GM21447 (cell line): ENCODE data around the gene ADGRB2.
A peak's percentile ranks its signal among the peaks of the same experiment; 100 is the strongest.

ENCODE experiments used
- ATAC-seq: cut with Tn5 transposase; IDR thresholded peaks from one replicate; pipeline ENCODE4 v1.9.1; 2021; ENCODE audit not compliant: unreplicated experiment

The ADGRB2 gene

DNA sequence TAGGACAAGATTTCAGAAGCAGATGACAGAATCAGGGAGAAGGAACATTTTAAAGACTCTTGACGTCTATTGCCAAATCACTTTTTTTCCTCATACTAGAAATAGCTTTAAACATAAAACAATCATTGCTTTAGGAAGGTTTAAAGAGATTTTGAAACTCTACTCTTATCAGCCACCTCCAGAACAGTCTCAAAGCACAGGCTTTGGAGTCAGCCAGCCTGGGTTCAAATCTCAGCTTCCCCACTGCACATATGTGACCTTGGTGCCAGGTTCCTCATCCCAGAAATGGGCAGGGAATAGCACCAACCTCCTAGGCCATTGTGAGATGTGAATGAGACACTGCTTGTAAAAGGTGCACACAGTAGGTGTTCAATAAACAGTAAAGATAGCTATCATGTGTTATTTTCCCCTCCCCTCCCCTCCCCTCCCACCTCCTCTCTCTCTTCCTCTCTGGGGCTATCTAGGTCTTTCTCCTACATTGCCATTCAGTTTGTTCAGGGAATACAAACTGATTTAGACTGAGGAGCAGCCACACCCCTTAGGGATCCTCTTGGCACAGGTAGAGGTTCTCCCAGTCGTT lies 31.0 kb upstream of the ADGRB2 start:
- ATAC-seq = no peak

DNA sequence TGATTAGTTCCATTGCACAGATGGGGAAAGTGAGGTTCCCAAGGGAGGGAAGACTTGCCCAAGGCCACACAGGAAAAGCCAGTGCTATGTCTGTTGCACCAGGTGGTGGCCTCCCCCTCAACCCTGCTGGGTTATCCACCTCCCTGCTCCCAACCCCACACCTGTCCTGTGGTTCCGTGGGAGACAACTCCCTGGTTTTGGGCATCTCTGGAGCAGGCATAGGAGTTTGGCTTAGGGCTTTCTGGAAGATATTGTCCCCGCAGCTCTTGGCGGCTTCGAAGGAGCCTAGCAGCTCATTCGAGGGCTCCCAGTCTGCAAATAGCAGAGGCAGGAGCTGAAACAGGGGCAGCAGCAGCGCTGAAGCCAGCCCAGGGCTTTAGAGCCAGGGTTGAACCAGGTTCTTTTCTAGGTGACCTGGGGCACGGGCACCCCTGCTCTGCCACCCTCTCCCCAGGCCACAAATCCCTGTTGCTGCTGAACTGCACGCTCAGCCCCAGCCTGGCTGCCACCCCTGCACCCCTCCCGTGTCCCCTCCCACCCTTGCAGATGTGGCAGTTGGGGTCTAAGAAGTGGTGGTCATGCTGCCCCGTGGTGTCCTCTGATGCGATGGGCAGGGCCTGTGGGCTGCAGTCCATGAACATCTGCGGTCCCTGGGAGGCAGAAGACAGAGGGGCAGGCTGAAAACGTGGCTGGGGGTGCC lies 29.6 kb upstream of the ADGRB2 start:
- ATAC-seq = no peak

DNA sequence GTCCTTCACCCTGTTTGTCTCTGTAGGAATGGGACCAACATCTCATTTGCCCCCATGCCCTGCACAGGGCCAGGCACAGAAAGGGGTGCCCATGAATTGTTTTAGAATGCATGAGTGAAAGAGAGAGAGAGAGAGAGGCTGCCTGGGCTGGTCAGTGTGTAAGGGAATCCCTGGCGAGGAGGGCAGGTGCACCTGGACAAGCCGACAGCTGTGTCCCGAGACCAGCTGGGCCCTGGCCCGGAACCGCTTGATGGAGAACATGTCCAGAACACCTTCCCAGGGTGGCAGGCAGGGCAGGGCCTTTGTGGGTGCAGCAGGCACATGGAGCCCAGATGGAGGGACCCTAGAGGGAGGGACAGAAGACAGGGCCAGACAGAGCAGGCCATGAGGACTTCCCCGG lies 28.9 kb upstream of the ADGRB2 start:
- ATAC-seq = no peak

GRCh38 chr1:31792541-31792940 lies 28.4 kb upstream of the ADGRB2 start:
- no peak for ATAC-seq

DNA sequence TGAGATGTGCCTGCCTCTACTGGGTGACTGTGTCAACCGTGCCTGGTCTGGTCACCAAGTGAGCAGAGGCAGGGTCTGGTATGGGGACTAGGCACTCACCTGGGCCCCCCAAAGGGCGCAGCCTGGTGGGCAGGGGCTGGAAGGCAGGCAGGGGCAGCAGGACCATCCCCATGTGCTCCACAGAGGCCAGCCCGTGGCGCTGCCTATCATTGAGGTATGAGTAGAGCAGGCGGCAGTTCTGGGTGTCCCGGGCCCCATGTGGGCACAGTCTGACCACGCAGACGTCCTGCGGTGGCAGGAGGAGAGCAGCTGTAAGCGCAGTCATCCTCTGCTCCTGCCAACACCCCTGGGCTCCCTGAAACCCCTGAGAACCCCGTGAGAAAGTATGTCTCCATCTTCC lies 28.0 kb upstream of the ADGRB2 start:
- ATAC-seq = no peak

DNA sequence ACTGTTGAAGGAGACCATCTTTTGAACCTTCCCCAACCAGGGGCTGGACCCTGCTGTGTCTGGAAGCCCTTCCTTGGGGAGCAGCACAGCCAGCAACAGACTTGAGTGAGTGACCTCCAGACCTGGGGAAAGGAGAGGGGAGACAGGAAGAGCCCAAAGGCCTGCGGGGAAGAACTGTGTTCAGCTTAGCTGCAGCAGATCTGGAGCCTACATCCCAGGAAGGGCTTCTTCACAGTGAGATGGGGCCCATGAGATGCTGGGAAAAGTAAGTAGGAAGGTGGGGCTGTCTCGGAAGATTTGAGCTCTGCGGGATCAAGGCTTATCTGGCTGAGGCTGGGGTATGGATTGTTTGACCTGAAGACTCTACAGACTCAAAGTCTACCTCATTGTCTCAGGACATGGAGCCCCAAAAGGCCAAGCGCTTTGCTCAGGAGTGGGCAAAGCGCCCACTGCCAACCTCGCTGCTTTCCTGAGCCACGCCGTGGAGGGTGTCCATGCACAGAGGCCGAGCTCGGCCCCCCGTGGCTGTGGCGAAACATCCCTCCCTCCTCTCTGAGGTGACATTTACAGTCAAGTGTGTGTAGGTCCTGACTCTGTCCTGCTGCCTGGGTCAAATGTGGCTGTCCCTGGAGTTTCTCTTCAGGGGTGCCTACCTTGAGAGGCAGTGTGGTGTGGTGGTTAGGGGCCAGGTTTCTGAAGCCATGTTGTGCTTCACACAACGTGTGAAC lies 27.2 kb upstream of the ADGRB2 start:
- no peak for ATAC-seq

DNA sequence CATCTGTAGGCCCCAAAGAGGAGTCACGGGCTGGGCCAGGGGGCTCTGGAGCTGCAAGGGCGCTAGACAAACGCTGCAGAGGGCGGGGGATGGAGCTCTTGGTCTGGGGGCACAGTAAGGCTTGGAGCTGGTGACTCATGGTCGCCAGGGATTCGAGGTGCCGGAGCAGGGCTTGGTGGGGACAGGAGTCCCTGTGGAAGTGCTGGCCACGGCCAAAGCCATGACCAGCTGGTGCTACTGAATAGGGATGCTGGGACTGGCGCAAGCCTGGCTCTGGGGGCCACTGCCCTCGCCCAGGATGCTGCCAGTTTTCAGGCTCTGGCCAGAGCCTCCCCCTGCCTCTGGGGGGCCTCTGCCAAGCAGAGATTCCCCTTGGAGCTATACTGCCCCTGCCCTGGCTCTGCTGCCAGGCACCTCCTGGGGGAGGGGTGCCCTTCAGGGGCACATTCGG lies 26.5 kb upstream of the ADGRB2 start:
- no peak for ATAC-seq

GRCh38 chr1:31790140-31790539 lies 26.0 kb upstream of the ADGRB2 start:
- no peak for ATAC-seq

- peak; percentile 44 for ATAC-seq
These were observed 25.3 kb upstream of the ADGRB2 start for GRCh38 chr1:31789259-31790065.

DNA sequence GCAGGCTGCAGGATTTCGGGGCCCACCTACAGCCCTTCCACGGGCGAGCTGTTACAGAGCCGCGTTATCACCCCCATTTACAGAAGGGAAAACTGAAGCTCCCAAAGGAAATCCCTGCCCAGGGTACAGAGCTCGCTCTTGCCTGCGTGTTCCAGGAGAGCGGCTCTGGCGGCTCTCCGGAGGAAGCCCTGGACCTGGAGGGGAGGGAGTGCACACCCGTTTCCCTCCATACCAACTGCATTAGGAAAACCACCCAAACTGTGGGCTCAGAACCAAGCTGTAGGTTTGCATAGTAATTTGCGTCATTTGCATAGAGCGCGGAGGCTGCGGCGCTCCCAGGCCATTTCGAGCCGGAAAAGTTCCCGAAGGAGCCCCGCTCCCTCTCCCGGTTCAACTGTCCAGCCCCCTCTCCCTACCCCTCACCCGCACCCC lies 24.7 kb upstream of the ADGRB2 start:
- peak; percentile 22 for ATAC-seq

DNA sequence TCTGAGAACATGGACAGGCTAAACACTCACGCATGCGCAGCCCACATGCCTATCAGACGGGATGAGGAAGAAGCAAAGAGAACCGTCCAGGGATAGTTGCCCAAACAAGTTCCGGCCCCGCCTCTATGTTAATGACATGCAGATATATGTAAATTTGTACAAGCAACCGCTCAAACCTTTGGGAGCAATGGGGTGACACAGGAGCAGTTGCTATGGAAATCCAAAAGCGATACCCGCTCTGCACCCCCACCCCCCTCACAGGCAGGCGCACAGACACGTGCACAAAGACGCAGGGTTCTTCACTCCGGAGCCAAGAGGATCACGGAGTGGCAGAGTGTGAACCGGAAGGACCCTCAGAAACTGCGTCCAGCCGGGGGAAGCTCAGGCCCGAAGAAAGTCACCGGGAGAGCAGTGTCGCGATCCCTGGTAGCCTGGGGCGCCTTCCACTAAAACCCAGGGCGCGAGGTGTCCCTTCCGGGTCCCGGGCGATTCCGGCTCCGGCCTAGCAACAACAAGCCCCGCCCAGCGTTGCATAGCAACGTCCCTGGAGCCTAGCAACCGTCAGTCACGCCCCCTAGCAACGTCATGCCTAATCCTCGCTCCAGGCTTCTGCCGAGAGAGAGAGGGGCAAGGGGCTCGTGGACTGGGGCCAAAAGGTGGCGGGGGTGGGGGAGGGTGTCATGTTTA lies 24.1 kb upstream of the ADGRB2 start:
- peak; percentile 77 for ATAC-seq

DNA sequence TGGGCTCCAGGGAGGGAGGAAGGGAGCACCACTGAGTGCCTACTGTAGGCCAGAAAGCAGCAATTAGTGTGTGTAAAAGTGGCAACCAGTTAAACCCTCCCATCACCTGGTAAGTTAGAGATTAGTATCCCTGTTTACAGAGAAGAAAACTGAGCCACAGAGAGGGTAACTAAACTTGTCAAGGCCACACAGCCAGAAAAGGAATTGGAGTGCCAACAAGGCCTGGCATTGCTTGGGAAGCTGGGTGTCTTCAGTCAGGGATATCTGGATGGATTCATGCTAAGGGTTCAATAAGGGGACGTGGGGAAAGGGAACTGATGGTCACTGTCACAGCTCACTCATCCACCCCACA lies 23.6 kb upstream of the ADGRB2 start:
- ATAC-seq = no peak

DNA sequence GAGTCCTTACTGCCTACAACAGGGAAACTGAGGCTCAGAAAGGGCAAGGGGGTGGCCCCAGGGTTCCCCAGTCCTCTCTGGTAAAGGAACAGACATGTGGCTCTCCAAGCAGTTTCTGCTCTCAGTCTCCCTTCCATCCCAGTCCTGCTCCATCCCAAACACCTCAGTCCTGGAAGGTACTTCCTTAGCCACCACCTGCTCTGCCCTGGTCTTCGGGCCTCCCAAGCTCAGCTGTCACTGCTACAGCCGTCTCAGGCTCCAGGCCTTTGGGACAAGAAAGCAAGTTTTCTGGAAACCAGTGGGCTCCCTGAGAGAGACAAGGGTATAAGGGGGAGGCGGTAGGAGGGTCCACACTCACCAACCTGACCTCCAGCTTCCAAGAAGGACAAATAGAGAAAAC lies 23.1 kb upstream of the ADGRB2 start:
- no peak for ATAC-seq

- no peak for ATAC-seq
These were observed 22.4 kb upstream of the ADGRB2 start for GRCh38 chr1:31786366-31787060.

DNA sequence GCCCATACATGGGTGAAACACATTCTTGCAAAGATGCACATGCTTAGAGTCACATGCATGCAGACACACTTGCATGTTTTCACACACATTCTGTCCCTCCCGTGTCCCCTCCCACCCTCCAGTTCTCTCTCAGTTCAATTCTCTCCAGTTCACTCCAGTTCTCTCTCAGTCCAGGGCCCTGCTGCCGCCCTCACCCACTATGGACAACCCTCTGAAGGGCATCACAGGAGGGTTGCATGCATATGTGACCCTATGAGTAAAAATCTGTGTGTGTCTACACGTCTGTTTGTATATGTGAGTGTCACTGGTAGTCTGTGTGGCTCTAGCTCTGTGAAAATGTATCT lies 21.8 kb upstream of the ADGRB2 start:
- ATAC-seq = no peak

- ATAC-seq = no peak
These were observed 21.1 kb upstream of the ADGRB2 start for GRCh38 chr1:31785020-31785946.

- no peak for ATAC-seq
These were observed 20.3 kb upstream of the ADGRB2 start for GRCh38 chr1:31784356-31785019.

DNA sequence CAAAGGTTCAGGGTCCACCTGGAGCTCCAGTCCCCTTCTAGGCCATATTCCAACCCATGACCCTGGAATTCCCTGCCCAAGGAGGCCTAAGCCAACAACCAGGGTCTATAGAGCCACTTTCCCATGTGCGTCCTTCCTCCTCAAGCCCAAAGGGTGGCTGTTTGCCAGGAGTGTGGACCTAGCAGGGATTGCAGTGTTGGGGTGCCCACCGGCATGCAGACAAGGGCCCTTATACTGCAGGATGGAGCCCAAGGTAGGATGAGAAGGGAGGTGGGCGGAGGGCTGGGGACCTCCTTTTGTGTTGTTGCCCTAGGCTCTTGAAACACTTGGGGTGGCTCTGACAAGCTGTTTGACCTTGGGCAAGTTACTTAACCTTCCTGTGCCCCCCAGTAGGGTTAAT lies 19.7 kb upstream of the ADGRB2 start:
- ATAC-seq = no peak
